ENCODE measurements around the gene ZMYM4.
"Not testable (repeated sequence)": the region's sequence is repeated elsewhere in the genome, so short reads cannot be mapped to it uniquely, and the experiment has no call there.

Gene ZMYM4

GRCh38 chr1:35331618-35332017 lies 63.1 kb downstream of the ZMYM4 start:
- DNase-seq, result not testable (repeated sequence)

- DNase-seq, result no peak
Measured at GRCh38 chr1:35334485-35334884, 66.0 kb downstream of the ZMYM4 start.

- DNase-seq, result no peak
Measured at GRCh38 chr1:35340519-35340918, 72.0 kb downstream of the ZMYM4 start.

- DNase-seq, result no peak
Measured at GRCh38 chr1:35345439-35345981, 77.0 kb downstream of the ZMYM4 start.

- no peak for DNase-seq
Measured at GRCh38 chr1:35350872-35351271, 82.4 kb downstream of the ZMYM4 start.

GRCh38 chr1:35359995-35360394 lies 91.5 kb downstream of the ZMYM4 start:
- DNase-seq, result no peak

GRCh38 chr1:35361638-35362037 lies 93.1 kb downstream of the ZMYM4 start:
- DNase-seq, result no peak

GRCh38 chr1:35364741-35365140 lies 96.2 kb downstream of the ZMYM4 start:
- DNase-seq, result no peak

GRCh38 chr1:35367914-35368313 lies 99.4 kb downstream of the ZMYM4 start:
- no peak for DNase-seq

GRCh38 chr1:35369922-35370671 lies 101.6 kb downstream of the ZMYM4 start:
- DNase-seq, result peak; percentile 6

- DNase-seq, result no peak
Measured at GRCh38 chr1:35371506-35371905, 103.0 kb downstream of the ZMYM4 start.

GRCh38 chr1:35377555-35377954 lies 109.0 kb downstream of the ZMYM4 start:
- no peak for DNase-seq

- no peak for DNase-seq
Measured at GRCh38 chr1:35379317-35380000, 111.0 kb downstream of the ZMYM4 start.

- not testable (repeated sequence) for DNase-seq
Measured at GRCh38 chr1:35380111-35380510, 111.6 kb downstream of the ZMYM4 start.

- no peak for DNase-seq
Measured at GRCh38 chr1:35382107-35382506, 113.6 kb downstream of the ZMYM4 start.

GRCh38 chr1:35386290-35386689 lies 117.8 kb downstream of the ZMYM4 start:
- DNase-seq, result no peak

GRCh38 chr1:35386959-35387358 lies 118.5 kb downstream of the ZMYM4 start:
- no peak for DNase-seq

- no peak for DNase-seq
Measured at GRCh38 chr1:35390600-35391494, 122.3 kb downstream of the ZMYM4 start.

- no peak for DNase-seq
Measured at GRCh38 chr1:35394386-35394785, 125.9 kb downstream of the ZMYM4 start.

- DNase-seq, result no peak
Measured at GRCh38 chr1:35398739-35399138, 130.2 kb downstream of the ZMYM4 start.

- no peak for DNase-seq
Measured at GRCh38 chr1:35401049-35401448, 132.5 kb downstream of the ZMYM4 start.

GRCh38 chr1:35406103-35406502 lies 137.6 kb downstream of the ZMYM4 start:
- DNase-seq, result no peak

GRCh38 chr1:35407743-35408142 lies 139.2 kb downstream of the ZMYM4 start:
- no peak for DNase-seq
